Caco-2 (cell line): ENCODE data around the gene CCL1. TPM values are rescaled to one million over a fixed set of nuclear protein-coding genes. Genes with fewer than 3 reads are reported as not detected.

Experiments
- BruUV-seq: library from RNA; stranded (reverse); fragments of 400-500 nt; replicated peaks from 2 replicates; lab custom pipeline; 2021; lab: Mats Ljungman, UMichigan
- CTCF ChIA-PET: fragments of 300-600 bp; sonication (Branson Sonifier 250); formaldehyde crosslinking; loops from one replicate; lab custom pipeline; 2022; ENCODE audit warnings: antibody characterized with exemption; lab: Charles Lee
- POLR2A ChIA-PET: fragments of 300-600 bp; sonication (Branson Sonifier 250); formaldehyde crosslinking; loops from one replicate; lab custom pipeline; 2022; ENCODE audit warnings: antibody characterized with exemption; lab: Charles Lee
- DNase-seq, 2 experiments: peaks; one replicate each; pipeline versions ENCODE4 v3.0.0 to v3.0.0-alpha.2; 2020 to 2022
- H3K27me3 ChIP-seq: replicated peaks from 2 replicates; pipeline ENCODE4 v1.6.0; 2011; ENCODE audit warnings: low read length; ENCODE audit not compliant: control insufficient read depth, insufficient read depth
- H3K36me3 ChIP-seq: 2 replicates; pipeline ENCODE4 v1.5.1; 2011; ENCODE audit warnings: low read length; ENCODE audit not compliant: control insufficient read depth, insufficient read depth
- H3K4me1 ChIP-seq: fragments of 250-450 bp; sonication (Bioruptor Pico); 2 replicates; pipeline ENCODE4 v1.5.1; 2020; ENCODE audit warnings: mild to moderate bottlenecking
- H3K4me3 ChIP-seq: 2 replicates; pipeline ENCODE4 v1.5.1; 2011; ENCODE audit warnings: low read depth, mild to moderate bottlenecking, control low read depth, low read length
- H3K9me3 ChIP-seq: fragments of 250-450 bp; sonication (Bioruptor Pico); 2 replicates; pipeline ENCODE4 v1.5.1; 2020; ENCODE audit warnings: mild to moderate bottlenecking, moderate library complexity
- H3K27ac Mint-ChIP-seq: one replicate; pipeline ENCODE4 v1.8.0; 2022; ENCODE audit warnings: mixed read lengths; ENCODE audit not compliant: unreplicated experiment
- H3K27me3 Mint-ChIP-seq: one replicate; pipeline ENCODE4 v1.8.0; 2022; ENCODE audit warnings: mixed read lengths; ENCODE audit not compliant: insufficient read depth, unreplicated experiment
- H3K36me3 Mint-ChIP-seq: one replicate; pipeline ENCODE4 v1.8.0; 2022; ENCODE audit warnings: mild to moderate bottlenecking, mixed read lengths; ENCODE audit not compliant: insufficient read depth, unreplicated experiment
- H3K4me1 Mint-ChIP-seq: one replicate; pipeline ENCODE4 v1.8.0; 2022; ENCODE audit warnings: low read depth, mixed read lengths; ENCODE audit not compliant: unreplicated experiment
- H3K4me3 Mint-ChIP-seq: one replicate; pipeline ENCODE4 v1.8.0; 2022; ENCODE audit warnings: mild to moderate bottlenecking, moderate library complexity, mixed read lengths; ENCODE audit not compliant: unreplicated experiment
- H3K9me3 Mint-ChIP-seq: one replicate; pipeline ENCODE4 v1.8.0; 2022; ENCODE audit warnings: mixed read lengths; ENCODE audit not compliant: unreplicated experiment
- CTCF ChIP-seq, 2 experiments: fragments of 200-600 bp in 1 of 2; IDR thresholded peaks; 1 replicate in 1 of 2; 2 replicates in 1 of 2; pipeline versions ENCODE4 v1.5.1 to v1.8.0; 2011 to 2022; ENCODE audit warnings: antibody characterized with exemption in 1 of 2, control low read depth in 1 of 2, inconsistent platforms in 1 of 2, low read depth in 1 of 2, low read length in 1 of 2, mild to moderate bottlenecking in 1 of 2, moderate library complexity in 1 of 2; ENCODE audit not compliant: insufficient read depth in 1 of 2, severe bottlenecking in 1 of 2, unreplicated experiment in 1 of 2
- intact Hi-C: fragments of 100-400 bp; cut with micrococcal nuclease; formaldehyde crosslinking; loops from one replicate; pipeline ENCODE4 v1.10.0; 2022; ENCODE audit not compliant: unreplicated experiment
- total RNA-seq: library from RNA; stranded (reverse); gene quantifications from 2 replicates; pipeline ENCODE4 v1.2.3, GENCODE V29; 2022

Gene CCL1
- total RNA-seq, 1 experiment from 2014 or later, result not detected

- Histone ChIP-seq H3K4me3 (no peak overlapping the region), H3K27me3 (no peaks in the 10 kb centered on the region), H3K36me3 (no peaks in the 10 kb centered on the region), H3K4me1 (peaks cover 9% of the 10 kb centered on the region; the same call in 1 of the 2 replicates), H3K9me3 (no peaks in the 10 kb centered on the region)
- Mint-ChIP-seq H3K4me3 (no peak overlapping the region), H3K27ac (no peak overlapping the region), H3K36me3 (no peaks in the 10 kb centered on the region), H3K27me3 (peaks cover 12% of the 10 kb centered on the region), H3K4me1 (peaks cover 6% of the 10 kb centered on the region), H3K9me3 (no peaks in the 10 kb centered on the region)
- no peak for TF ChIP-seq CTCF (IDR thresholded peaks at IDR 0.05; ENCODE audit: insufficient read depth in 1 of 2, low read depth in 1 of 2, low read length in 1 of 2, severe bottlenecking in 1 of 2, unreplicated experiment in 1 of 2)
- intact Hi-C loops, result no loop called here
- ChIA-PET CTCF (interaction anchor here (0.6 kb wide), 1 partner anchor 471 kb away, joined by 4 read pairs; no protein-coding TSS in a partner anchor), POLR2A (no interaction called here)
- no TSS peak for BruUV-seq
- DNase-seq, result no peak
Measured at GRCh38 chr17:34370376-34370996, 7.5 kb upstream of the CCL1 start.

GRCh38 chr17:34369571-34369970 lies 6.5 kb upstream of the CCL1 start:
- Histone ChIP-seq H3K27me3 (no peaks in the 10 kb centered on the region), H3K4me1 (peaks cover 9% of the 10 kb centered on the region; the same call in 1 of the 2 replicates), H3K4me3 (no peak overlapping the region), H3K9me3 (no peaks in the 10 kb centered on the region), H3K36me3 (no peaks in the 10 kb centered on the region)
- no peak for TF ChIP-seq CTCF (IDR thresholded peaks at IDR 0.05; ENCODE audit: insufficient read depth in 1 of 2, low read depth in 1 of 2, low read length in 1 of 2, severe bottlenecking in 1 of 2, unreplicated experiment in 1 of 2)
- Mint-ChIP-seq H3K4me3 (no peak overlapping the region), H3K4me1 (peaks cover 6% of the 10 kb centered on the region), H3K27ac (no peak overlapping the region), H3K27me3 (peaks cover 11% of the 10 kb centered on the region), H3K9me3 (no peaks in the 10 kb centered on the region), H3K36me3 (no peaks in the 10 kb centered on the region)
- no TSS peak for BruUV-seq
- ChIA-PET CTCF (interaction anchor here (0.6 kb wide), 1 partner anchor 470 kb away, joined by 4 read pairs; no protein-coding TSS in a partner anchor), POLR2A (no interaction called here)
- DNase-seq, result no peak
- intact Hi-C loops, result no loop called here

- H3K36me3 Mint-ChIP-seq, result no peaks in the 10 kb centered on the region
- peaks cover 16% of the 10 kb centered on the region for H3K27me3 Mint-ChIP-seq
- peaks cover 6% of the 10 kb centered on the region for H3K4me1 Mint-ChIP-seq
- POLR2A ChIA-PET, result no interaction called here
- intact Hi-C loops, result no loop called here
- Histone ChIP-seq H3K9me3 (no peaks in the 10 kb centered on the region), H3K4me3 (no peak overlapping the region), H3K4me1 (peaks cover 9% of the 10 kb centered on the region; the same call in 1 of the 2 replicates), H3K36me3 (no peaks in the 10 kb centered on the region), H3K27me3 (no peaks in the 10 kb centered on the region)
- H3K27ac Mint-ChIP-seq, result no peak overlapping the region
- no peak for DNase-seq
- H3K9me3 Mint-ChIP-seq, result no peaks in the 10 kb centered on the region
- CTCF ChIA-PET, result interaction anchor here (1.3 kb wide), 1 partner anchor 12 kb away, joined by 3 read pairs; no protein-coding TSS in a partner anchor
- TF ChIP-seq CTCF (IDR thresholded peaks at IDR 0.05; ENCODE audit: insufficient read depth in 1 of 2, low read depth in 1 of 2, low read length in 1 of 2, severe bottlenecking in 1 of 2, unreplicated experiment in 1 of 2), result no peak
- no TSS peak for BruUV-seq
- no peak overlapping the region for H3K4me3 Mint-ChIP-seq
Measured at GRCh38 chr17:34368946-34369500, 6.0 kb upstream of the CCL1 start.
